RWPE1 (cell line): ENCODE measurements around the gene PHLPP1.

ENCODE experiments used
- CTCF ChIA-PET: fragments of 350-600 bp; sonication (Branson Sonifier 250); formaldehyde crosslinking; extraction: SDS; loops from one replicate; lab custom pipeline; 2021; lab: Yijun Ruan, JAX
- POLR2A ChIA-PET: fragments of 400-600 bp; formaldehyde crosslinking; extraction: SDS; loops from one replicate; lab custom pipeline; 2020; ENCODE audit warnings: antibody characterized with exemption; ENCODE audit not compliant: low non-redundant PET; lab: Yijun Ruan, JAX
- DNase-seq: peaks from one replicate; pipeline ENCODE4 v3.0.0; 2012; ENCODE audit warnings: low spot score
- H3K27ac ChIP-seq: fragments of 450-650 bp; 2 replicates; pipeline ENCODE4 v1.5.1; 2017
- CTCF ChIP-seq: fragments of 450-650 bp; conservative IDR thresholded peaks from 2 replicates; pipeline ENCODE4 v1.5.1; 2017; ENCODE audit warnings: low read depth, mild to moderate bottlenecking

PHLPP1 gene

GRCh38 chr18:62767321-62767720 is 52.0 kb downstream of the PHLPP1 start:
- ChIA-PET CTCF (no interaction called here), POLR2A (no interaction called here)
- no peak overlapping the region for H3K27ac ChIP-seq
- no peak for TF ChIP-seq CTCF
- peak; percentile 44 for DNase-seq

GRCh38 chr18:62767836-62768557 is 52.7 kb downstream of the PHLPP1 start:
- no peak for TF ChIP-seq CTCF
- no peak for DNase-seq
- H3K27ac ChIP-seq = no peak overlapping the region
- POLR2A ChIA-PET = no interaction called here
- CTCF ChIA-PET = no interaction called here

DNA sequence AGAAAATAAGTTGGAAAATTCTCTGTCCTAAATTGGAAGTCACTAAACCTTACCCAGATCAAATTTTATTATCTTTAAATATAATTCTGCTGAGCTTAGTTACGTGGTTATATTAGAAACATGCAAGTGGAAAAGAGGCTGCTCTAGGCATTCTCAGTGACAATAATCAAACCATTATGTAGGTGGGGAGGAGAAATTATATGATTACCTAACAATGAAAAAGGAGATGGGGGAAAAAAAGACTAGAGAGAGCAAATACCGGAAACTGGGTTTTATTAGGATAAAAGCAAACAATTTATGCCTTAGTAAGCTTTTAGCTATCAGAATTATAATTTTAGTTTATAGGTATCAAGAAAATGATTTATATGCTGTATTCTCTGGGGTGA is 53.2 kb downstream of the PHLPP1 start:
- ChIA-PET POLR2A (no interaction called here), CTCF (no interaction called here)
- DNase-seq = no peak
- H3K27ac ChIP-seq = no peak overlapping the region
- TF ChIP-seq CTCF = no peak

GRCh38 chr18:62769216-62769615 is 53.9 kb downstream of the PHLPP1 start:
- ChIA-PET POLR2A (no interaction called here), CTCF (no interaction called here)
- DNase-seq = no peak
- H3K27ac ChIP-seq = no peak overlapping the region
- no peak for TF ChIP-seq CTCF

GRCh38 chr18:62771494-62772270 is 56.3 kb downstream of the PHLPP1 start:
- H3K27ac ChIP-seq = no peak overlapping the region
- no peak for TF ChIP-seq CTCF
- no peak for DNase-seq
- ChIA-PET POLR2A (no interaction called here), CTCF (no interaction called here)

DNA sequence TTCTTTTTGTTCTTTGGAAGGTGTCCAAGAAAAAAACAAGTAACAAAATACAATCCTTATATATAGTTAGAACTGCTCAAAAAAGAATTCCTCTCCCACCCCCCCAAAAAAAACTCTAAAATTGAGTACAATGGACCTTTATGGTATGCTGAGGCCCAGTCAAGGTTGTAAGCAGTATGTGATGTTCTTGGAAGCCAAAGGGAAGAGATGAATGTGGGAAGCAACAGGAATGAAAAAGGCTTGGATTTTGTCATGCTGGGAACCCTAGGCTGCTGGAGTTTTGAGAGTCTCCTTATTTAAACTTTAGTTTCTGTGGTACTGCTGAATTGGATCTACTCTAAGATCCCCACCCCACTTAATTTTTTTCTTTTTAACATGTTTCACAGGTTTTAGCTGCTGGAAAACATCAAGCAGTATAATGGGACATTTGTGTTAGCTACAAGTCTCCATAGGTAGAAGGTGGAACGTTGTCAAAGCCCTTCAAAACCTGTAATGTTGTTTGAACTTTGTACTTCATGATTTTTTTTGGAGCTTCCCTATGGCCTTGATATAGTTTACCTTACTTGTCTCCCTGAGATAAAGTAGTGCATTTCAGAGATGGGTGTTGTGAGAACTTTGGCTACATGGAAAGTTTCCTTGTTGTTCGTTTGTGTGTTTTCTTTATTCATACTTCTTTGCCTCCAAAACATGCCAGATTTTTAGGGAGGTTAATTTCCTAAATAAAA is 57.7 kb downstream of the PHLPP1 start:
- CTCF ChIA-PET = no interaction called here
- DNase-seq = no peak
- POLR2A ChIA-PET = no interaction called here
- TF ChIP-seq CTCF = no peak
- no peak overlapping the region for H3K27ac ChIP-seq
